ENCODE data around the gene NTRK1. TPM values are rescaled to one million over a fixed set of nuclear protein-coding genes. Genes with fewer than 3 reads are reported as not detected.

The NTRK1 gene
- polyA plus RNA-seq, 2 donors: 0.06 to 0.08 TPM

GRCh38 chr1:156844638-156845037 lies 16.0 kb upstream of the NTRK1 start:
- 25 to 32% methylated on average over 14 of the region's 14 CpGs for WGBS, 2 donors
- peaks cover 5 to 8% of the 10 kb centered on the region in 2 donors for H3K4me1 ChIP-seq (ENCODE audit: control insufficient read depth in 2 of 2, insufficient read depth in 2 of 2, low read length in 1 of 2)
- H3K27ac ChIP-seq (ENCODE audit: low read depth in 2 of 2, low read length in 1 of 2): no peak overlapping the region
- peaks cover 0 to 4% of the 10 kb centered on the region in 2 donors for H3K27me3 ChIP-seq (ENCODE audit: control insufficient read depth in 1 of 2, insufficient read depth in 2 of 2, low read length in 2 of 2)
- no peak overlapping the region for H3K4me3 ChIP-seq (ENCODE audit: low read depth in 1 of 2, low read length in 2 of 2)
- H3K36me3 ChIP-seq (ENCODE audit: control insufficient read depth in 2 of 2, insufficient read depth in 2 of 2, low read length in 1 of 2): no peaks in the 10 kb centered on the region
- H3K9me3 ChIP-seq (ENCODE audit: control insufficient read depth in 2 of 2, insufficient read depth in 1 of 2, low read depth in 1 of 2, low read length in 1 of 2): no peaks in the 10 kb centered on the region

DNA sequence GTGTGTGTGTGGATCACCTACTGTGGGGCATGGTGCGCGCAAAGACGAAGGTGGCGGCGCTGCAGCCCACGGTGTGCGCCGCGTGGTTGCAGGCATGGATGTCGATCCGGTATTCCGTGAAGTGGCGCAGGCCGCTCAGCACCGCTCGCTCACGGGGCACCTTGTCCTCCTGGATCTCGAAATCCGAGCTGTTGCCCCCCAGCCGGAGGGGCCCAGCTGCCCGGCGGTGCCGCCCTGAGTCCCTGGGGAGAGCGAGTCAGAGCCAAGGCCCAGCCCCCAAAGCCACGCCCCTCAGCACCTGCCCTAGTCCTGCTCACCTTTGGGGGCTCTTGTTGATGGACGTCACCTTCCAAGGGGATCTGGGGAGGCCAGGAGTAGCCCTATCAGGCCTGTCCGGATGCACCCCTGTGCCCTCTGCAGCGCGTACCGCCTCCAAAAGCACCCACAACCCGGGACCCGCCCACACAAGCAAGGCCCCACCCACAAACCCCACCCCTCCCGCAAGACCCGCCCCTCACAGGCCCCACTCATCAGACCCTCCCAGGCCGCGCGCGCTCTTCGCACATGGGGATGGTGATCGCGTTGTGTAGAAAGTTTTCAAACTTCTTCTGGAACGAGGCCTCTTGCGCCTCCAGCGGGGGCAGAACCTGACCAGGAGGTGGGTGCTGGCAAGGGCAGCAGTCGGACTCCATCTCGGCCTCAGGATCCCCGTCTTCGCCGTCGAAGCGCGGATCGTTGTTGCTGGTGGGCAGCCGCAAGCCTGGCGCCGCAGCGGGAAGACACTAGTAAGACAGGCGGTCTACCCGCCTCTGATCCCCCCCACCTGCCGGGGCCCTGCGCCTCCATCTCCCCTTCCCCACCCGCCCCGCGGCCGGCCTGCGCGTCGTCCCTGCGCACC lies 15.4 kb upstream of the NTRK1 start:
- peaks cover 0 to 4% of the 10 kb centered on the region in 2 donors for H3K27me3 ChIP-seq (ENCODE audit: control insufficient read depth in 1 of 2, insufficient read depth in 2 of 2, low read length in 2 of 2)
- H3K9me3 ChIP-seq (ENCODE audit: control insufficient read depth in 2 of 2, insufficient read depth in 1 of 2, low read depth in 1 of 2, low read length in 1 of 2): no peaks in the 10 kb centered on the region
- H3K4me3 ChIP-seq (ENCODE audit: low read depth in 1 of 2, low read length in 2 of 2): no peak overlapping the region
- H3K4me1 ChIP-seq (ENCODE audit: control insufficient read depth in 2 of 2, insufficient read depth in 2 of 2, low read length in 1 of 2): peaks cover 5 to 8% of the 10 kb centered on the region in 2 donors
- H3K36me3 ChIP-seq (ENCODE audit: control insufficient read depth in 2 of 2, insufficient read depth in 2 of 2, low read length in 1 of 2): no peaks in the 10 kb centered on the region
- WGBS, 2 donors: 14% methylated on average over 61 to 69 of the region's 69 CpGs
- no peak overlapping the region for H3K27ac ChIP-seq (ENCODE audit: low read depth in 2 of 2, low read length in 1 of 2)

- 60% methylated on average over 18 of the region's 18 CpGs for WGBS, 2 donors
- H3K27me3 ChIP-seq (ENCODE audit: control insufficient read depth in 1 of 2, insufficient read depth in 2 of 2, low read length in 2 of 2): peaks cover 0 to 4% of the 10 kb centered on the region in 2 donors
These were observed 14.6 kb upstream of the NTRK1 start for GRCh38 chr1:156845953-156846545.

DNA sequence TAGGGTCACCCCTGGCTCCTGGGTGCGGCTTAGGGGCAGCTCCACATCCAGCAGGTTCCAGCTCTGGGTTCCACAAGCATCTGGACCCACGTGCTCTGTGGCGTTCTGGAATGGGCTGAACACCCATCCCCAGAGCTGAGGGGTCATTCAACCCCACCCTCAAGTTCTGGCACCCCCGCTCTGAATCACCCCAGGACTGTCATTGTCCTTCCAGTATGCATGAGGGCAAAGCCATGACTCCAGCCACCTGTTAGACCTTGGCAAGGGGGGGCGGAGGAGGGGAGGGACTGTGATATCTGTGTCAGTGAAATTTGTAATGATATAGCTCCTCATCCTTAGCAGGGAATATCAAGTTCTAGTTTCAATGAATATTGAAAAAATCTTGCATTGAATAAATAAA lies 14.0 kb upstream of the NTRK1 start:
- 92 to 94% methylated on average over 5 of the region's 5 CpGs for WGBS, 2 donors
- Histone ChIP-seq H3K36me3 (ENCODE audit: control insufficient read depth in 2 of 2, insufficient read depth in 2 of 2, low read length in 1 of 2) (no peaks in the 10 kb centered on the region), H3K9me3 (ENCODE audit: control insufficient read depth in 2 of 2, insufficient read depth in 1 of 2, low read depth in 1 of 2, low read length in 1 of 2) (no peaks in the 10 kb centered on the region), H3K27me3 (ENCODE audit: control insufficient read depth in 1 of 2, insufficient read depth in 2 of 2, low read length in 2 of 2) (peaks cover 0 to 4% of the 10 kb centered on the region in 2 donors), H3K4me3 (ENCODE audit: low read depth in 1 of 2, low read length in 2 of 2) (no peak overlapping the region), H3K27ac (ENCODE audit: low read depth in 2 of 2, low read length in 1 of 2) (no peak overlapping the region), H3K4me1 (ENCODE audit: control insufficient read depth in 2 of 2, insufficient read depth in 2 of 2, low read length in 1 of 2) (peaks cover 5 to 8% of the 10 kb centered on the region in 2 donors)

More at GRCh38 chr1:156845953-156846545, 14.6 kb upstream of the NTRK1 start:
- Histone ChIP-seq H3K9me3 (ENCODE audit: control insufficient read depth in 2 of 2, insufficient read depth in 1 of 2, low read depth in 1 of 2, low read length in 1 of 2) (no peaks in the 10 kb centered on the region), H3K36me3 (ENCODE audit: control insufficient read depth in 2 of 2, insufficient read depth in 2 of 2, low read length in 1 of 2) (no peaks in the 10 kb centered on the region), H3K4me3 (ENCODE audit: low read depth in 1 of 2, low read length in 2 of 2) (no peak overlapping the region), H3K27ac (ENCODE audit: low read depth in 2 of 2, low read length in 1 of 2) (no peak overlapping the region), H3K4me1 (ENCODE audit: control insufficient read depth in 2 of 2, insufficient read depth in 2 of 2, low read length in 1 of 2) (peaks cover 5 to 8% of the 10 kb centered on the region in 2 donors)

GRCh38 chr1:156847591-156848460 lies 12.8 kb upstream of the NTRK1 start:
- H3K27me3 ChIP-seq (ENCODE audit: control insufficient read depth in 1 of 2, insufficient read depth in 2 of 2, low read length in 2 of 2): peaks cover 0 to 4% of the 10 kb centered on the region in 2 donors
- H3K36me3 ChIP-seq (ENCODE audit: control insufficient read depth in 2 of 2, insufficient read depth in 2 of 2, low read length in 1 of 2): no peaks in the 10 kb centered on the region
- no peak overlapping the region for H3K27ac ChIP-seq (ENCODE audit: low read depth in 2 of 2, low read length in 1 of 2)
- WGBS, 2 donors: 81 to 82% methylated on average over 7 of the region's 7 CpGs
- H3K9me3 ChIP-seq (ENCODE audit: control insufficient read depth in 2 of 2, insufficient read depth in 1 of 2, low read depth in 1 of 2, low read length in 1 of 2): no peaks in the 10 kb centered on the region
- no peak overlapping the region for H3K4me3 ChIP-seq (ENCODE audit: low read depth in 1 of 2, low read length in 2 of 2)
- H3K4me1 ChIP-seq (ENCODE audit: control insufficient read depth in 2 of 2, insufficient read depth in 2 of 2, low read length in 1 of 2): peaks cover 9 to 13% of the 10 kb centered on the region in 2 donors

DNA sequence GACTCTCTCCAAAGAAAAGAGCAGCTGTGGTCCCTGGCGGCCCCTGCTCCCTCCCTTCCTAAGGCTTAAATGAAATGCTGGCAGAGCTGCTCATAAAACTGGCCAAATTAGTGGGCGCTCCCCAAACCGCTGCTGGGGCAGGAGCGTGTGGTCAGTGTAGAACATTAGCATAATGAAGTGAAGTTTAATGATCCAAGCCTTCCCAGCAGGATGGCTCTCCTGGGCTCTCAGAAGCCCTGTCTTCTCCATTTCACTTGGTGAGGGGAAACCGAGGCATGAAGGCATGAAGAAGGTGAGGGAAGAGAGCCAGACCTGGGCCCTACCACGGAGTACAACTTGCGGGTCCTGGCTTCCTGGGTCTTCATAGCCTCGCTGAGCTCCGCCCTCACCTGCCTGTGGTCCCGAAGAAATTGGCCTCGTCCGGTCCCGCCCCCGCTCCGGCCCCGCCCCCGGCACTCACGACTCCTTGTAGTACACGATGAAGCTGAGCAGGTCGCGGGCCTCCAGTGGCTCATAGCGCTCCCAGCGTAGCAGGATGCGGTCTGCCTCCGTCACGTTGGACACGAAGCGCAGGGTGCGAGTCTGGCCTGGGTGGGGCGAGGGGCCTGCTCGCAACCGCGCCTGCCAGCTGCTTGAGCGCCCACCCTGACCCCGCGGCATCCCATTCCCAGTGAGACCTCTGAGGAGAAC lies 12.1 kb upstream of the NTRK1 start:
- Histone ChIP-seq H3K9me3 (ENCODE audit: control insufficient read depth in 2 of 2, insufficient read depth in 1 of 2, low read depth in 1 of 2, low read length in 1 of 2) (peaks cover 0 to under 1% of the 10 kb centered on the region in 2 donors), H3K4me3 (ENCODE audit: low read depth in 1 of 2, low read length in 2 of 2) (no peak overlapping the region), H3K27ac (ENCODE audit: low read depth in 2 of 2, low read length in 1 of 2) (no peak overlapping the region), H3K4me1 (ENCODE audit: control insufficient read depth in 2 of 2, insufficient read depth in 2 of 2, low read length in 1 of 2) (peaks cover 9 to 13% of the 10 kb centered on the region in 2 donors), H3K36me3 (ENCODE audit: control insufficient read depth in 2 of 2, insufficient read depth in 2 of 2, low read length in 1 of 2) (no peaks in the 10 kb centered on the region), H3K27me3 (ENCODE audit: control insufficient read depth in 1 of 2, insufficient read depth in 2 of 2, low read length in 2 of 2) (peaks cover 0 to 4% of the 10 kb centered on the region in 2 donors)
- WGBS, 2 donors: 12 to 14% methylated on average over 36 of the region's 36 CpGs

- 39 to 40% methylated on average over 23 of the region's 23 CpGs for WGBS, 2 donors
- Histone ChIP-seq H3K9me3 (ENCODE audit: control insufficient read depth in 2 of 2, insufficient read depth in 1 of 2, low read depth in 1 of 2, low read length in 1 of 2) (peaks cover 0 to 4% of the 10 kb centered on the region in 2 donors), H3K27me3 (ENCODE audit: control insufficient read depth in 1 of 2, insufficient read depth in 2 of 2, low read length in 2 of 2) (peaks cover 0 to 4% of the 10 kb centered on the region in 2 donors), H3K4me1 (ENCODE audit: control insufficient read depth in 2 of 2, insufficient read depth in 2 of 2, low read length in 1 of 2) (peaks cover 9 to 13% of the 10 kb centered on the region in 2 donors), H3K4me3 (ENCODE audit: low read depth in 1 of 2, low read length in 2 of 2) (no peak overlapping the region), H3K27ac (ENCODE audit: low read depth in 2 of 2, low read length in 1 of 2) (no peak overlapping the region), H3K36me3 (ENCODE audit: control insufficient read depth in 2 of 2, insufficient read depth in 2 of 2, low read length in 1 of 2) (no peaks in the 10 kb centered on the region)
These were observed 11.5 kb upstream of the NTRK1 start for GRCh38 chr1:156849151-156849496.

DNA sequence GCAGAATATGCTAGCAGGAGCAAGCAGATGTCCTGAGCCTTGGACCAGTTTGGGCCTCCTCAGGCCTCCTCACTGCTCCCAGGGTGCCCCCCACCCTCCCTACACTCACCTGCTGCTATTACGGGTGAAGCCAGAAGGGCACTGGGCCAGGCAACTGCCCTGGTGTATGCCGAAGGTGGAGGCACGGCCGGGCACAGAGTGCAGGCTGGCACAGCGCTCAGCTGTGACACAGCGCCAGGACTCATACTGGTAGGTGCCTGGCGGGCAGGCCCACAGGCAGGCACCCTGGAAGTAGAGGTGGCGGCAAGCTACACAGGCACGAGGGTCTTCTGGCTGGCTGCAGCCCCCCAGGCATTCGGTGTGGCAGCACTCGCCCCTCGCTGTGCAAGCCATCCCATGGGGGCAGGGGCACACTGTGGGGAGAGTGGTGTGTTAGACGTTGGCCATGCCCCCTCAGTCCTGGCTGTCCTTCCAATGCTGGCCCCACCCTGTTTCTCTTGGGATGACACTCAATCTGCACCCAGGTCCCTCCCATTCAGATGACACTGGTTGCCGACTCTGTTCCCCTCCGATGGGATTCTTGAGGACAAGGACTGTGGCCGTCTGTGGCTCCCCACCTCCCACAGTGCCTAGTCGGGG lies 8.8 kb upstream of the NTRK1 start:
- Histone ChIP-seq H3K9me3 (ENCODE audit: control insufficient read depth in 2 of 2, insufficient read depth in 1 of 2, low read depth in 1 of 2, low read length in 1 of 2) (peaks cover 0 to 4% of the 10 kb centered on the region in 2 donors), H3K4me3 (ENCODE audit: low read depth in 1 of 2, low read length in 2 of 2) (no peak overlapping the region), H3K27me3 (ENCODE audit: control insufficient read depth in 1 of 2, insufficient read depth in 2 of 2, low read length in 2 of 2) (peaks cover 0 to 4% of the 10 kb centered on the region in 2 donors), H3K27ac (ENCODE audit: low read depth in 2 of 2, low read length in 1 of 2) (no peak overlapping the region), H3K4me1 (ENCODE audit: control insufficient read depth in 2 of 2, insufficient read depth in 2 of 2, low read length in 1 of 2) (peaks cover 4 to 8% of the 10 kb centered on the region in 2 donors), H3K36me3 (ENCODE audit: control insufficient read depth in 2 of 2, insufficient read depth in 2 of 2, low read length in 1 of 2) (no peaks in the 10 kb centered on the region)
- WGBS, 2 donors: 51 to 57% methylated on average over 17 of the region's 17 CpGs

Data from esophagus (tissue), 2 donors.